HEK293 (cell line): Measurements from ENCODE around the gene GALNT10.

Experiments
- CTCF ChIA-PET: fragments of 350-600 bp; formaldehyde crosslinking; extraction: SDS; loops from one replicate; lab custom pipeline; 2021; ENCODE audit warnings: antibody characterized with exemption; lab: Yijun Ruan, JAX
- POLR2A ChIA-PET: fragments of 300-600 bp; formaldehyde crosslinking; extraction: SDS; loops from one replicate; lab custom pipeline; 2020; ENCODE audit warnings: antibody characterized with exemption, inconsistent platforms; lab: Yijun Ruan, JAX
- H3K27ac ChIP-seq: fragments of 200-500 bp; sonication (Bioruptor generic); 2 replicates; pipeline ENCODE4 v1.5.1; 2014; ENCODE audit warnings: low read depth, low read length, control low read depth, inconsistent platforms; ENCODE audit errors: extremely low read depth
- H3K36me3 ChIP-seq, 2 experiments: fragments of 200-500 bp in 1 of 2; sonication (Bioruptor generic) in 1 of 2; 1 replicate in 1 of 2; 2 replicates in 1 of 2; pipeline ENCODE4 v1.5.1; 2014 to 2017; ENCODE audit warnings: inconsistent platforms in 2 of 2, low read length in 2 of 2; ENCODE audit not compliant: control insufficient read depth in 2 of 2, insufficient read depth in 1 of 2
- H3K4me1 ChIP-seq: fragments of 200-500 bp; sonication (Bioruptor generic); 2 replicates; pipeline ENCODE4 v1.5.1; 2014; ENCODE audit warnings: mild to moderate bottlenecking, low read length, inconsistent platforms; ENCODE audit not compliant: control insufficient read depth, insufficient read depth
- H3K4me3 ChIP-seq: 2 replicates; pipeline ENCODE4 v1.5.1; 2011; ENCODE audit warnings: low read depth, mild to moderate bottlenecking, control low read depth, low read length, moderate library complexity
- H3K9me3 ChIP-seq: fragments of 200-500 bp; sonication (Bioruptor generic); 2 replicates; pipeline ENCODE4 v1.5.1; 2014; ENCODE audit warnings: low read depth, low read length, inconsistent platforms; ENCODE audit not compliant: control insufficient read depth, insufficient read depth
- FEZF1 ChIP-seq: fragments of 450-650 bp; formaldehyde crosslinking; IDR thresholded peaks from 2 replicates; pipeline ENCODE4 v1.5.1; 2016; ENCODE audit warnings: missing biosample characterization, missing genetic modification characterization
- HIC1 ChIP-seq: fragments of 450-650 bp; formaldehyde crosslinking; IDR thresholded peaks from 2 replicates; pipeline ENCODE4 v1.5.1; 2016; ENCODE audit warnings: missing biosample characterization, missing genetic modification characterization
- HOXA7 ChIP-seq: sonication (generic); formaldehyde crosslinking; IDR thresholded peaks from 2 replicates; pipeline ENCODE4 v1.8.1; 2022; ENCODE audit warnings: missing genetic modification reagents, borderline replicate concordance
- HOXC10 ChIP-seq: sonication (generic); formaldehyde crosslinking; IDR thresholded peaks from 2 replicates; pipeline ENCODE4 v1.8.1; 2023; ENCODE audit warnings: mild to moderate bottlenecking, missing genetic modification reagents
- IKZF3 ChIP-seq: fragments of 450-650 bp; IDR thresholded peaks from 2 replicates; pipeline ENCODE4 v1.5.0; 2018; ENCODE audit warnings: missing biosample characterization, mild to moderate bottlenecking, missing genetic modification characterization, moderate library complexity
- KLF7 ChIP-seq: fragments of 450-650 bp; formaldehyde crosslinking; IDR thresholded peaks from 2 replicates; pipeline ENCODE4 v1.5.1; 2016; ENCODE audit warnings: missing biosample characterization, missing genetic modification characterization, borderline replicate concordance
- PRDM1 ChIP-seq: fragments of 450-650 bp; formaldehyde crosslinking; IDR thresholded peaks from 2 replicates; pipeline ENCODE4; 2016; ENCODE audit warnings: missing biosample characterization, missing genetic modification characterization
- REST ChIP-seq: fragments of 450-650 bp; formaldehyde crosslinking; IDR thresholded peaks from 2 replicates; pipeline ENCODE4 v1.5.1; 2016; ENCODE audit warnings: missing biosample characterization, missing genetic modification characterization
- SP7 ChIP-seq: fragments of 450-650 bp; formaldehyde crosslinking; IDR thresholded peaks from 2 replicates; pipeline ENCODE4 v1.5.1; 2016; ENCODE audit warnings: missing biosample characterization, missing genetic modification characterization
- TRIM28 ChIP-seq: IDR thresholded peaks from 2 replicates; pipeline ENCODE4 v1.6.1; 2011; ENCODE audit warnings: low read length, control low read depth, borderline replicate concordance
- ZBTB49 ChIP-seq: fragments of 450-650 bp; formaldehyde crosslinking; IDR thresholded peaks from 2 replicates; pipeline ENCODE4 v1.5.1; 2016; ENCODE audit warnings: missing biosample characterization, missing genetic modification characterization, low read depth
- ZFP37 ChIP-seq: fragments of 450-650 bp; formaldehyde crosslinking; IDR thresholded peaks from 2 replicates; pipeline ENCODE4 v1.5.1; 2016; ENCODE audit warnings: missing biosample characterization, missing genetic modification characterization
- ZNF133 ChIP-seq: fragments of 450-650 bp; formaldehyde crosslinking; IDR thresholded peaks from 2 replicates; pipeline ENCODE4 v1.5.1; 2016; ENCODE audit warnings: missing biosample characterization, missing genetic modification characterization
- ZNF19 ChIP-seq: fragments of 450-650 bp; formaldehyde crosslinking; IDR thresholded peaks from 2 replicates; pipeline ENCODE4; 2016; ENCODE audit warnings: missing biosample characterization, missing genetic modification characterization, low read depth
- ZNF248 ChIP-seq: fragments of 450-650 bp; formaldehyde crosslinking; IDR thresholded peaks from 2 replicates; pipeline ENCODE4 v1.5.1; 2017; ENCODE audit warnings: missing biosample characterization, missing genetic modification characterization
- ZNF350 ChIP-seq: fragments of 450-650 bp; formaldehyde crosslinking; IDR thresholded peaks from 2 replicates; pipeline ENCODE4 v1.5.0; 2017; ENCODE audit warnings: missing biosample characterization, mild to moderate bottlenecking, missing genetic modification characterization
- ZNF398 ChIP-seq: fragments of 450-650 bp; formaldehyde crosslinking; IDR thresholded peaks from 2 replicates; pipeline ENCODE4 v1.5.1; 2017; ENCODE audit warnings: missing biosample characterization, missing genetic modification characterization
- ZNF416 ChIP-seq: fragments of 450-650 bp; formaldehyde crosslinking; IDR thresholded peaks from 2 replicates; pipeline ENCODE4 v1.5.1; 2016; ENCODE audit warnings: missing biosample characterization, missing genetic modification characterization
- ZNF501 ChIP-seq: fragments of 450-650 bp; formaldehyde crosslinking; IDR thresholded peaks from 2 replicates; pipeline ENCODE4 v1.5.1; 2016; ENCODE audit warnings: missing biosample characterization, missing genetic modification characterization
- ZNF610 ChIP-seq: fragments of 450-650 bp; formaldehyde crosslinking; IDR thresholded peaks from 2 replicates; pipeline ENCODE4 v1.5.1; 2016; ENCODE audit warnings: missing biosample characterization, missing genetic modification characterization, borderline replicate concordance
- ZNF777 ChIP-seq: fragments of 450-650 bp; formaldehyde crosslinking; IDR thresholded peaks from 2 replicates; pipeline ENCODE4 v1.5.1; 2017; ENCODE audit warnings: missing biosample characterization, missing genetic modification characterization, borderline replicate concordance

GALNT10 gene

GRCh38 chr5:154236536-154237375 lies 46.2 kb downstream of the GALNT10 start:
- H3K27ac ChIP-seq, result no peak overlapping the region
- H3K36me3 ChIP-seq, result no peaks in the 10 kb centered on the region
- no peak overlapping the region for H3K4me3 ChIP-seq
- no peaks in the 10 kb centered on the region for H3K4me1 ChIP-seq
- ChIA-PET CTCF (interaction anchor here (0.6 kb wide), 1 partner anchor 61 kb away, joined by 3 read pairs; no protein-coding TSS in a partner anchor), POLR2A (no interaction called here)
- H3K9me3 ChIP-seq, result no peaks in the 10 kb centered on the region
- TF ChIP-seq IKZF3 (no peak), ZFP37 (tag by site-specific recombination) (no peak), KLF7 (tag by site-specific recombination) (no peak), FEZF1 (tag by site-specific recombination) (no peak), ZBTB49 (no peak), ZNF501 (no peak), HOXC10 (CRISPR knock-in tag) (no peak), ZNF19 (tag by site-specific recombination) (no peak), SP7 (no peak), ZNF777 (no peak), ZNF133 (tag by site-specific recombination) (no peak), HIC1 (tag by site-specific recombination) (no peak), TRIM28 (no peak), PRDM1 (tag by site-specific recombination) (no peak), HOXA7 (CRISPR knock-in tag) (no peak), ZNF350 (tag by site-specific recombination) (no peak), ZNF416 (tag by site-specific recombination) (no peak)

- Histone ChIP-seq H3K4me3 (no peak overlapping the region), H3K4me1 (no peaks in the 10 kb centered on the region), H3K27ac (no peak overlapping the region), H3K36me3 (no peaks in the 10 kb centered on the region), H3K9me3 (no peaks in the 10 kb centered on the region)
- POLR2A ChIA-PET, result no interaction called here
- CTCF ChIA-PET, result interaction anchor here (0.6 kb wide), 1 partner anchor 61 kb away, joined by 3 read pairs; no protein-coding TSS in a partner anchor
- TF ChIP-seq ZNF248 (no peak), ZNF610 (tag by site-specific recombination) (no peak), REST (peak; percentile 82), ZNF398 (tag by site-specific recombination) (no peak)
Observed at GRCh38 chr5:154237376-154237743, 46.8 kb downstream of the GALNT10 start.
